CD14-positive monocyte (primary cell): ENCODE results near the gene SMNDC1. TPM values are rescaled to one million over a fixed set of nuclear protein-coding genes. Genes with fewer than 3 reads are reported as not detected.

ENCODE experiments used
- DNase-seq, 3 donors: peaks; one replicate each; pipeline ENCODE4 v3.0.0-alpha.2; 2011 to 2022
- H2AFZ ChIP-seq: 2 replicates; pipeline ENCODE4 v1.6.0; 2012; ENCODE audit warnings: mild to moderate bottlenecking, low read depth, low read length, inconsistent platforms; ENCODE audit not compliant: insufficient read depth, poor library complexity, severe bottlenecking
- H3K27ac ChIP-seq, 2 donors: 1 replicate in 1 of 2; 2 replicates in 1 of 2; pipeline ENCODE4 v1.5.1; 2012 to 2013; ENCODE audit warnings: low read length in 2 of 2, control low read depth in 1 of 2, inconsistent platforms in 1 of 2, low read depth in 1 of 2, mild to moderate bottlenecking in 1 of 2
- H3K27me3 ChIP-seq, 2 donors: one replicate each; pipeline versions ENCODE4 v1.6.0 to v1.6.1; 2011 to 2013; ENCODE audit warnings: low read length in 2 of 2; ENCODE audit not compliant: control insufficient read depth in 2 of 2, insufficient read depth in 2 of 2
- H3K36me3 ChIP-seq, 2 donors: replicated peaks in 1 of 2; 1 replicate in 1 of 2; 2 replicates in 1 of 2; pipeline versions ENCODE4 v1.5.1 to v1.6.1; 2012 to 2013; ENCODE audit warnings: low read length in 2 of 2, control low read depth in 1 of 2, inconsistent platforms in 1 of 2, mild to moderate bottlenecking in 1 of 2; ENCODE audit not compliant: insufficient read depth in 2 of 2, control insufficient read depth in 1 of 2
- H3K4me1 ChIP-seq, 2 donors: 1 replicate in 1 of 2; 2 replicates in 1 of 2; pipeline versions ENCODE4 v1.5.1 to v1.6.1; 2012 to 2013; ENCODE audit warnings: low read length in 2 of 2, control low read depth in 1 of 2, inconsistent platforms in 1 of 2, mild to moderate bottlenecking in 1 of 2, moderate library complexity in 1 of 2; ENCODE audit not compliant: insufficient read depth in 2 of 2, control insufficient read depth in 1 of 2
- H3K4me2 ChIP-seq: replicated peaks from 2 replicates; pipeline ENCODE3; 2012; ENCODE audit warnings: low read length, moderate library complexity, mild to moderate bottlenecking; ENCODE audit not compliant: poor library complexity, severe bottlenecking; ENCODE audit errors: extremely low read depth
- H3K4me3 ChIP-seq, 3 experiments: fragments of 200-600 bp in 1 of 3; sonication (generic) in 1 of 3; replicated peaks in 1 of 3; 1 replicate in 2 of 3; 2 replicates in 1 of 3; pipeline ENCODE4 v1.5.1; 2011 to 2013; ENCODE audit warnings: low read length in 3 of 3, mild to moderate bottlenecking in 3 of 3, control low read depth in 2 of 3, low read depth in 2 of 3, inconsistent platforms in 1 of 3, moderate library complexity in 1 of 3
- H3K79me2 ChIP-seq: 2 replicates; pipeline ENCODE4 v1.6.0; 2012; ENCODE audit warnings: mild to moderate bottlenecking, control low read depth, inconsistent platforms, low read length, moderate library complexity; ENCODE audit not compliant: insufficient read depth
- H3K9ac ChIP-seq: 2 replicates; pipeline ENCODE4 v1.6.0; 2017; ENCODE audit warnings: low read length, mild to moderate bottlenecking; ENCODE audit not compliant: insufficient read depth, poor library complexity, severe bottlenecking
- H3K9me3 ChIP-seq, 2 donors: replicated peaks in 1 of 2; 1 replicate in 1 of 2; 2 replicates in 1 of 2; pipeline versions ENCODE4 v1.5.1 to v1.6.1; 2012 to 2013; ENCODE audit warnings: low read length in 2 of 2, control low read depth in 1 of 2; ENCODE audit not compliant: control insufficient read depth in 1 of 2, insufficient read depth in 1 of 2
- H4K20me1 ChIP-seq: 2 replicates; pipeline ENCODE4 v1.6.0; 2012; ENCODE audit warnings: mild to moderate bottlenecking, low read length, control low read depth, moderate library complexity; ENCODE audit not compliant: insufficient read depth
- H3K27ac Mint-ChIP-seq, 7 donors: one replicate each; pipeline ENCODE4 v1.8.0; 2020; ENCODE audit warnings: mild to moderate bottlenecking in 7 of 7, mixed read lengths in 7 of 7, moderate library complexity in 6 of 7, inconsistent platforms in 2 of 7
- H3K27me3 Mint-ChIP-seq, 3 donors: one replicate each; pipeline ENCODE4 v1.8.0; 2021 to 2022; ENCODE audit warnings: low read depth in 3 of 3, mild to moderate bottlenecking in 3 of 3, mixed read lengths in 3 of 3, moderate library complexity in 3 of 3, inconsistent platforms in 1 of 3
- H3K36me3 Mint-ChIP-seq, 2 donors: one replicate each; pipeline ENCODE4 v1.8.0; 2020; ENCODE audit warnings: mixed read lengths in 2 of 2, inconsistent platforms in 1 of 2, mild to moderate bottlenecking in 1 of 2
- H3K4me1 Mint-ChIP-seq: one replicate; pipeline ENCODE4 v1.8.0; 2020; ENCODE audit warnings: mild to moderate bottlenecking, mixed read lengths
- H3K4me3 Mint-ChIP-seq, 2 donors: one replicate each; pipeline ENCODE4 v1.8.0; 2020; ENCODE audit warnings: mild to moderate bottlenecking in 2 of 2, mixed read lengths in 2 of 2, moderate library complexity in 1 of 2
- H3K9me3 Mint-ChIP-seq, 7 donors: one replicate each; pipeline ENCODE4 v1.8.0; 2020 to 2022; ENCODE audit warnings: mixed read lengths in 7 of 7, mild to moderate bottlenecking in 6 of 7, moderate library complexity in 6 of 7, inconsistent platforms in 2 of 7
- WGBS: methylation state at CpG from one replicate; pipeline ENCODE4 v1.1.5; 2013; ENCODE audit warnings: missing lambda C conversion rate; ENCODE audit not compliant: insufficient coverage; 5-methylcytosine and 5-hydroxymethylcytosine counted together
- intact Hi-C, 2 donors: fragments of 100-400 bp; cut with micrococcal nuclease; formaldehyde crosslinking; loops; one replicate each; pipeline versions ENCODE4 v1.15.0 to v1.15.1; 2023
- polyA plus RNA-seq, 3 donors: library from polyadenylated mRNA; depleted of rRNA in 1 of 3; unstranded in 2 of 3; stranded (reverse) in 1 of 3; fragments of 300-500 nt in 2 of 3; fragments of >200 nt in 1 of 3; fragmentation: Illumina TruSeq in 2 of 3; gene quantifications; 1 replicate in 2 of 3; 2 replicates in 1 of 3; pipeline ENCODE4 v1.2.3, GENCODE V29; 2012 to 2021
- TF ChIP-seq, protein P1 (sequence below): fragments of 200-600 bp; IDR thresholded peaks from one replicate; pipeline ENCODE4 v1.8.0; 2022; ENCODE audit warnings: antibody characterized with exemption, mild to moderate bottlenecking

Gene SMNDC1
- polyA plus RNA-seq, 3 donors = 15.6 to 18.2 (median 16.4) TPM

GRCh38 chr10:110349386-110349785 lies 44.7 kb upstream of the SMNDC1 start:
- H3K27ac ChIP-seq = no peak overlapping the region
- no peak for DNase-seq
- no peaks in the 10 kb centered on the region for H3K79me2 ChIP-seq
- no peaks in the 10 kb centered on the region for H3K36me3 ChIP-seq
- WGBS = no CpG with 5 or more reads among the region's 5 CpGs
- H3K4me1 ChIP-seq = peaks cover 7 to 11% of the 10 kb centered on the region in 2 donors
- H3K4me3 ChIP-seq = no peak overlapping the region
- no peak overlapping the region for H3K4me3 Mint-ChIP-seq
- H3K4me1 Mint-ChIP-seq = peaks cover 25% of the 10 kb centered on the region
- H3K27me3 Mint-ChIP-seq = peaks cover 3 to 4% (median 4%) of the 10 kb centered on the region in 3 donors
- H4K20me1 ChIP-seq = no peaks in the 10 kb centered on the region
- no peaks in the 10 kb centered on the region for H3K27me3 ChIP-seq
- H2AFZ ChIP-seq = no peak overlapping the region
- intact Hi-C loops = no loop called here
- no peaks in the 10 kb centered on the region for H3K9me3 ChIP-seq
- no peaks in the 10 kb centered on the region for H3K36me3 Mint-ChIP-seq
- H3K27ac Mint-ChIP-seq = no peak overlapping the region
- no peaks in the 10 kb centered on the region for H3K9me3 Mint-ChIP-seq
- TF ChIP-seq, protein P1, sequence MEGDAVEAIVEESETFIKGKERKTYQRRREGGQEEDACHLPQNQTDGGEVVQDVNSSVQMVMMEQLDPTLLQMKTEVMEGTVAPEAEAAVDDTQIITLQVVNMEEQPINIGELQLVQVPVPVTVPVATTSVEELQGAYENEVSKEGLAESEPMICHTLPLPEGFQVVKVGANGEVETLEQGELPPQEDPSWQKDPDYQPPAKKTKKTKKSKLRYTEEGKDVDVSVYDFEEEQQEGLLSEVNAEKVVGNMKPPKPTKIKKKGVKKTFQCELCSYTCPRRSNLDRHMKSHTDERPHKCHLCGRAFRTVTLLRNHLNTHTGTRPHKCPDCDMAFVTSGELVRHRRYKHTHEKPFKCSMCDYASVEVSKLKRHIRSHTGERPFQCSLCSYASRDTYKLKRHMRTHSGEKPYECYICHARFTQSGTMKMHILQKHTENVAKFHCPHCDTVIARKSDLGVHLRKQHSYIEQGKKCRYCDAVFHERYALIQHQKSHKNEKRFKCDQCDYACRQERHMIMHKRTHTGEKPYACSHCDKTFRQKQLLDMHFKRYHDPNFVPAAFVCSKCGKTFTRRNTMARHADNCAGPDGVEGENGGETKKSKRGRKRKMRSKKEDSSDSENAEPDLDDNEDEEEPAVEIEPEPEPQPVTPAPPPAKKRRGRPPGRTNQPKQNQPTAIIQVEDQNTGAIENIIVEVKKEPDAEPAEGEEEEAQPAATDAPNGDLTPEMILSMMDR = no peak
- no peak overlapping the region for H3K9ac ChIP-seq
- no peak overlapping the region for H3K4me2 ChIP-seq

GRCh38 chr10:110348336-110348735 lies 43.6 kb upstream of the SMNDC1 start:
- TF ChIP-seq, protein P1 = no peak
- no peaks in the 10 kb centered on the region for H3K36me3 Mint-ChIP-seq
- intact Hi-C loops = no loop called here
- no peak overlapping the region for H3K27ac Mint-ChIP-seq
- H3K4me1 Mint-ChIP-seq = peaks cover 22% of the 10 kb centered on the region
- H3K4me3 Mint-ChIP-seq = no peak overlapping the region
- H3K36me3 ChIP-seq = no peaks in the 10 kb centered on the region
- H3K27me3 ChIP-seq = no peaks in the 10 kb centered on the region
- no peaks in the 10 kb centered on the region for H3K79me2 ChIP-seq
- peaks cover 0 to 5% (median 2%) of the 10 kb centered on the region in 3 donors for H3K27me3 Mint-ChIP-seq
- no peak overlapping the region for H3K27ac ChIP-seq
- H3K4me1 ChIP-seq = peaks cover 9 to 11% of the 10 kb centered on the region in 2 donors
- no peaks in the 10 kb centered on the region for H3K9me3 ChIP-seq
- no peak overlapping the region for H2AFZ ChIP-seq
- no peak overlapping the region for H3K4me2 ChIP-seq
- H3K9me3 Mint-ChIP-seq = no peaks in the 10 kb centered on the region
- no peak overlapping the region for H3K9ac ChIP-seq
- no peak overlapping the region for H3K4me3 ChIP-seq
- peak in 2 of 3 donors; percentile 4 to 39 for DNase-seq
- no peaks in the 10 kb centered on the region for H4K20me1 ChIP-seq
